ENCODE measurements around the gene VWA2. TPM values are rescaled to one million over a fixed set of nuclear protein-coding genes. Genes with fewer than 3 reads are reported as not detected.
A peak's percentile ranks its signal among the peaks of the same experiment; 100 is the strongest.

Gene VWA2
- total RNA-seq, 1 experiment from 2014 or later, result not detected

- no peaks in the 10 kb centered on the region for H3K36me3 ChIP-seq
- no peak for DNase-seq
- no peak overlapping the region for H3K4me3 ChIP-seq
- H3K9me3 ChIP-seq, result no peaks in the 10 kb centered on the region
- no peaks in the 10 kb centered on the region for H3K27me3 ChIP-seq
Observed at GRCh38 chr10:114262496-114262895, 23.4 kb downstream of the VWA2 start.

DNA sequence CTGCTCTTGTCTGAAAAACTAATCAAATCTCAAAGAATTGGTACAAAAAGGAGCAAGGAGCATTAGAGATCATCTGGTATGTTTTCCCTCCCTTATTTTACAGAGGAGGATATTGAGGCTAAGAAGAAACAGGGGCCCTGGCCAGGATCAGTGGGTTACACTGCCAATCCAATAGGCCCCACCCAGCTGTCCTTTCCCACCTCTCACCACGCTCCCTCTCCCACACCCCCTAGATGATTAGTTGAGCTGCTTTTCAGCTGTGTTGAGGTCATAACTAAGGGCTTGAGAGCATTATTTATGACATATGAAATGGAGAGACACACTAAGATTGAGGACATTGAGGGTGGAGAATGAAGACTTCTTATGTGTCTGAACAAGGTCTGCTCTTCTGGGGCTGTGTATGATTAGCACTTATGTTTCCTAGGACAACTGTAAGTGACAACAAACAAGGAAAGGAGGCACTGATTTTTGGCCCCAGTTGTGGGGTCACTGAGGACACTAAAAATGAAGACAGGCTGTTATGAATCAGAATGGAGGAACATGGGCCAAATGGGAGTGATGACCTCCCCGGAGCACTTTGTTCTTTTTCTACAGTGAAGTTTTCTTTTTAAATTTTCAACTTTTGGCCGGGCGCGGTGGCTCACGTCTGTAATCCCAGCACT, 26.5 kb downstream of the VWA2 start:
- Histone ChIP-seq H3K4me3 (no peak overlapping the region), H3K27me3 (no peaks in the 10 kb centered on the region), H3K9me3 (no peaks in the 10 kb centered on the region), H3K36me3 (no peaks in the 10 kb centered on the region)
- peak; percentile 10 for DNase-seq

GRCh38 chr10:114266521-114266920, 27.5 kb downstream of the VWA2 start:
- Histone ChIP-seq H3K36me3 (no peaks in the 10 kb centered on the region), H3K27me3 (no peaks in the 10 kb centered on the region), H3K9me3 (no peaks in the 10 kb centered on the region), H3K4me3 (no peak overlapping the region)
- peak; percentile 71 for DNase-seq

DNA sequence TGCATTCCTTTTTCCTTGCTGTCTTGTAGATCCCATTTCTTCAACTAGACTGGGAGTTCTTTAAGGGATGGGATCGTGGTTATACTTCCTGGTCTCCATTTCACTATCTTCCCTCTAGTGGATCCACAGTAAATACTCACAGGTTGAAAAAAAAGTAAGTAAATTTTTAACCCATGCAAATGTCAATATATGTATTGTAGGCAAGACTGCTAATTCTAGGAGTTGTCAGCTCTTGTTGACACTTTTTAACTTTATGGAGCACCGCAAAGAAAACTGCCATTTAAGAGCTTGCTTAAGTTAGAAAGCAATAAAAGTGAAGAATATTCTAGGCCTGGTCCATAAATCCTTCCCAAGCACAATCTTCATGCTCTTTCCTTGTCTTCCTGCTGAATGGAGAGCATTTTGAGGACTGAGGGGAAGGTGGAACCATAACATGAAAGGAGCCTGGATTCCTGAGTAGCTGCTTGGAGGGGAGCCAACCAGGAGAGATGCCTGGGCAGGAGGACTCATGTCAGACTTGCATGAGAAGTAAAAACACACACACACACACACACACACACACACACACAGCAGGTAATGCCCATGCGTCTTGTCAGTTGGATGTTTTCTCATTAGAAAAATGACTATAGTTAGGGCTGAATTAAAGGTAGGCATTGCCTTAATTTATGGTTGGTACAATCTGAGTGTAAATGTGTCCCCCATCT, 32.2 kb downstream of the VWA2 start:
- no peaks in the 10 kb centered on the region for H3K27me3 ChIP-seq
- no peaks in the 10 kb centered on the region for H3K9me3 ChIP-seq
- H3K36me3 ChIP-seq, result no peaks in the 10 kb centered on the region
- H3K4me3 ChIP-seq, result no peak overlapping the region
- DNase-seq, result peak; percentile 63

DNA sequence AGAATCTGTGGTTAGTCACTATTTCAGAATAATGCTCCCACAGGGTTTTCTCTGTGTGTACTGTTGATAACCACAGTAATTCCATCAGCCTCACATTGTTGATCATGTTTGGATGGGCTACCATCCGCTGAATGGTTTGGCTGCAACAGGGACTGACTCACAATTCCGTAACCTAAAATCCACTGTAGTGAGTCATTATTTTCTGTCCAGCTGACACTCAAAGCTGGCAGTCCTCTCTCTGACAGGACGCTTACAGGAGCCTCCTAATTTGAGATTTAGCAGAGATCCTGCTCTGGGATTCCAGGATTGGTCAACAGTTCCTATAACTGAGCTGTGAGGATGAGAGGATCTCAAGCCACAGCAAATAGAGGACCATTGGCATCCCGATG, 32.7 kb downstream of the VWA2 start:
- Histone ChIP-seq H3K9me3 (no peaks in the 10 kb centered on the region), H3K27me3 (no peaks in the 10 kb centered on the region), H3K36me3 (no peaks in the 10 kb centered on the region), H3K4me3 (no peak overlapping the region)
- peak; percentile 83 for DNase-seq

- DNase-seq, result no peak
- Histone ChIP-seq H3K9me3 (no peaks in the 10 kb centered on the region), H3K4me3 (no peak overlapping the region), H3K36me3 (no peaks in the 10 kb centered on the region), H3K27me3 (no peaks in the 10 kb centered on the region)
Observed at GRCh38 chr10:114272696-114273095, 33.6 kb downstream of the VWA2 start.

- H3K4me3 ChIP-seq, result no peak overlapping the region
- H3K9me3 ChIP-seq, result no peaks in the 10 kb centered on the region
- no peak for DNase-seq
- H3K36me3 ChIP-seq, result no peaks in the 10 kb centered on the region
- no peaks in the 10 kb centered on the region for H3K27me3 ChIP-seq
Observed at GRCh38 chr10:114273910-114274309, 34.9 kb downstream of the VWA2 start.

DNA sequence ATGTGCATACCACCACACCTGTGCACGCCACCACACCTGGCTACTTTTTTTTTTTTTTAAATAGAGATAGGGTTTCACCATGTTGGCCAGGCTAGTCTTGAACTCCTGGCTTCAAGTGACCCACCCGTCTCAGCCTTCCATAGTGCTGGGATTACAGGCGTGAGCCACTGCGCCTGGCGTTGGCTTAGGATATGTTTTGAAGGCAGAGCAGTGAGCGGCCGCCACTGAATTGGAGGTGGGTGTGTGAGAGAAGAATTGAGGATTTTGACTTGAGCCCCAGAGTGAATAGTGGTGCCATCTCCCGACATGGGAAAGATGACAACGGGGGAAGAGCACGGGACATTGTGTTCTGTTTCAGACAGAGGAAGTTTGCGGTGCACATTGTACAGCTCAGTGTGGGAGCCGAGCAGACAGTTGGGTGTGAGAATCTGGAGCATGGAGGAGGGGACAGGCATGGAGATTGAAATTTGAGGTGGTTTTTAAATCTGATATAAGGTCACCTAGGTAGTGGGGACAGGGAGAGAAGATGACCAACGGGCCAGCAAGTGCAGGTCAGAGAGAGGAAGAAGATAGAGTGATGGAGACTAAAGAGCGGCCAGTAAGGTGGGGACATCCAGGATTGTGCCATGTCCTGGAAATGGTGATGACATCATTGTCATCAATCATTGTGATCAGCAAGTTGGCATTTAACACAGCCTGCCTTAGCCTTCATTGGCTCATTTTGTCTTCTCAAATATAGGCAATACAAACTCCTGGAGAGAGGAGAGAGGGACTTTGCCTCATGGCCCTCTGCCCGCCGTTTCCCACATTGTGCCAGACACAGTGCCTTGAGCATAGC, 35.8 kb downstream of the VWA2 start:
- Histone ChIP-seq H3K4me3 (no peak overlapping the region), H3K9me3 (no peaks in the 10 kb centered on the region), H3K36me3 (no peaks in the 10 kb centered on the region), H3K27me3 (no peaks in the 10 kb centered on the region)
- no peak for DNase-seq

DNA sequence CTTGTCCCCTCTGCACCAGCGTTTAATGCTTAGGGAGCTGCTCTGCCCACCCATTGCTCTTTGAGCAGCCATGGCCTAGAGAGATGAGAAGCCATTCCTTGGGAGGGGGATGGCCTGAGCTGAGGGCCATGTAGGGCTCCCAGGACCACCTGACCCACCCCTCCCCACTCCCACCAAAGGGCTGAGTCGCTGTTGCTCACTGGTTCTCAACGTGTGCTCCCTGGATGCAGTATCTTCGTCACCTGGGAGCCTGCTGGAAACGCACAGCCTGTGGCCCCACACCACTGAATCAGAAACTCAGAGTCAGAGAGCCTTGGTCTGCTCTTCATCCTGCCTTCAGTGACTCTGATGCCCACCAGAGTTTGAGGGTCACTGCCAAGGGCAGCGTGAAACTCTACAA, 37.0 kb downstream of the VWA2 start:
- Histone ChIP-seq H3K9me3 (no peaks in the 10 kb centered on the region), H3K27me3 (no peaks in the 10 kb centered on the region), H3K4me3 (no peak overlapping the region), H3K36me3 (no peaks in the 10 kb centered on the region)
- DNase-seq, result no peak

DNA sequence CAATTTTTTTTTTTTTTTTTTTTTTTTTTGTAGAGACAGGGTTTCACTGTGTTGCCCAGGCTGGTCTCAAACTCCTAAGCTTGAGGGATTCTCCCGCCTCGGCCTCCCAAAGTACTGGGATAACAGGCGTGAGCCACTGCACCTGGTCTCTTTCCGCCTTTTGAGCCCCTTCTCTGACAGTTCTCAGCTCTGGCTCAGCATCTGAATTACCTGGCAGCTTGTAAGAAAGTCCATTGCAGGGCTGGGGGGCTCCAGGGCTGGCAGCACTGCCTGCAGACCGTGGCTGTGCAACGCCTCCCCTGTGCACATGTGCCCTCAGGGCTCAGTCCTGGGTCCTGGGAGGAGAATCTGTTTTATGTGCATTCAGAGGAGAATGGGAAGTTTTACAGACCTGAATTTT, 37.6 kb downstream of the VWA2 start:
- Histone ChIP-seq H3K27me3 (no peaks in the 10 kb centered on the region), H3K4me3 (no peak overlapping the region), H3K36me3 (no peaks in the 10 kb centered on the region), H3K9me3 (no peaks in the 10 kb centered on the region)
- no peak for DNase-seq

GRCh38 chr10:114278140-114278883, 39.3 kb downstream of the VWA2 start:
- Histone ChIP-seq H3K36me3 (no peaks in the 10 kb centered on the region), H3K27me3 (no peaks in the 10 kb centered on the region), H3K4me3 (no peak overlapping the region), H3K9me3 (no peaks in the 10 kb centered on the region)
- no peak for DNase-seq

- Histone ChIP-seq H3K36me3 (no peaks in the 10 kb centered on the region), H3K9me3 (no peaks in the 10 kb centered on the region), H3K4me3 (no peak overlapping the region), H3K27me3 (no peaks in the 10 kb centered on the region)
- no peak for DNase-seq
Observed at GRCh38 chr10:114278884-114279191, 39.8 kb downstream of the VWA2 start.

DNA sequence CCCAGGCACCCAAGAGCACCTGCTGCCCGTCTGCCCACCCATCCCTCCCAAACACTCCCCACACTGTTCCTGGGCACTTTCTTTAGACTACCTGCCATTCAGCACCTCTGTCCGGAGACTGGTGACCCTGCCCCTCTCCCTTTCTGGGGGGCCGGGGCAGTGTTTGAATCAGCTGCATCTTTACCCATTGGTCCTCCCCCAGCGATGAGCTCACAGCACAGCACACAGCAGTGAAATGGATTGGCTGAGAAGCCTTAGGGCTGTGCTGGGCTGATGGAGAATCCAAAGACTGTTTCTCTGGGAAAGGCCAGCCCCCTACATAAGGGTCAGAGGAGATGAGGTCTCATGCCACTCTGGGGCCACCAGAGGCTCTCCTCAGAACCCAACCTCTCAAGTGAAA, 40.2 kb downstream of the VWA2 start:
- Histone ChIP-seq H3K4me3 (no peak overlapping the region), H3K36me3 (no peaks in the 10 kb centered on the region), H3K9me3 (no peaks in the 10 kb centered on the region), H3K27me3 (no peaks in the 10 kb centered on the region)
- no peak for DNase-seq

- no peak for DNase-seq
- Histone ChIP-seq H3K4me3 (no peak overlapping the region), H3K27me3 (no peaks in the 10 kb centered on the region), H3K9me3 (no peaks in the 10 kb centered on the region), H3K36me3 (no peaks in the 10 kb centered on the region)
Observed at GRCh38 chr10:114279901-114280644, 41.0 kb downstream of the VWA2 start.

GRCh38 chr10:114281006-114281405, 42.0 kb downstream of the VWA2 start:
- Histone ChIP-seq H3K9me3 (no peaks in the 10 kb centered on the region), H3K36me3 (no peaks in the 10 kb centered on the region), H3K27me3 (no peaks in the 10 kb centered on the region), H3K4me3 (no peak overlapping the region)
- no peak for DNase-seq

DNA sequence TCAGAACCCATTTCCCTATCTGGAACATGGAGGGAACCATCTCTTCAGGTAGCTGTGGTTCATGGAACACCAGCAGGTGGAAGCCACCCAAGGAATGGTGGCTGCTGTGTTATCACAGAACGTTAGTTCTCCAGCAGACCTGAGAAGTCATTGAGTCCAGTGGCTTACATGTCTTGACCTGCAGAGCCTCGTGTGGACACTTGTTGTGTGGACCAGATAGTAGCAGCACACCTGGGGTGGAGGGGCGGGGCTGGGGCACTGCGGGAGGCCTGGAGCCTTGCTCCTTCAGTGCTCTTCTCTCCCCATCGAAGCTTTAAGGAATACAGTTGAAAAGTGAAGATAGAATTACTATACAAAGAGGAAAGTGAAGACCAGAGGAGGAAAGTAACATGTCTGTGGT, 42.4 kb downstream of the VWA2 start:
- no peaks in the 10 kb centered on the region for H3K27me3 ChIP-seq
- no peaks in the 10 kb centered on the region for H3K36me3 ChIP-seq
- no peaks in the 10 kb centered on the region for H3K9me3 ChIP-seq
- H3K4me3 ChIP-seq, result no peak overlapping the region
- no peak for DNase-seq
